ENCODE data around the gene KIF16B. TPM values are rescaled to one million over a fixed set of nuclear protein-coding genes. Genes with fewer than 3 reads are reported as not detected.

The KIF16B gene
- total RNA-seq, 1 donor from 2014 or later: 7.0 TPM

DNA sequence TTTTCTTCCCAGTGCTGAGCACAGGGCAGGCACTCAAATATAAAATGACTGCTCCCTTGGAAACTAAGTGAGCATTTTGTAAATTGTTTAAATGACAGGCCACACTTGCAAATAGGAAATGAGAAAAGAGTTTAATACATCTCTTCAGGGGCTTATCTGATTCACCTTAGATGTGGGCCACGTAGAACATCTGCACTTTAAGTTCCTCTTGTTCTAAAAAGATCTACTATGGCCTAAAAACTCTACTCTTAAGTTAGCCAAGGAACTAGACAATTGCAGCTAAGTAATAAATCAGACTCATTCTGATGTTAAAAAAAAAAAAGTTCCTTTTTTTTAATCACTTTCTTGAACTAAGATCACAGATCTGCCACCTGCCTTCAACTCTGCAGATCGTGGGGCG lies 126.3 kb downstream of the KIF16B start:
- no peak overlapping the region for H3K27ac Mint-ChIP-seq (ENCODE audit: unreplicated experiment)
- Histone ChIP-seq H4K20me1 (ENCODE audit: insufficient read depth, low read length) (no peaks in the 10 kb centered on the region), H3K27ac (ENCODE audit: low read depth, low read length) (no peak overlapping the region), H3K79me2 (ENCODE audit: insufficient read depth, low read length) (no peaks in the 10 kb centered on the region), H3K4me1 (ENCODE audit: insufficient read depth, low read length) (no peaks in the 10 kb centered on the region), H3K4me3 (ENCODE audit: insufficient read depth, low read depth, low read length) (no peak overlapping the region), H3K4me2 (ENCODE audit: low read length) (no peak overlapping the region), H3K9me3 (ENCODE audit: insufficient read depth, low read depth, low read length) (no peaks in the 10 kb centered on the region), H3K36me3 (ENCODE audit: insufficient read depth, low read length) (no peaks in the 10 kb centered on the region), H2AFZ (ENCODE audit: low read depth, low read length) (no peak overlapping the region), H3K27me3 (ENCODE audit: insufficient read depth, low read length) (no peaks in the 10 kb centered on the region), H3K9ac (ENCODE audit: low read length) (no peak overlapping the region)
- no peaks in the 10 kb centered on the region for H3K4me1 Mint-ChIP-seq (ENCODE audit: low read depth, unreplicated experiment)
- H3K9me3 Mint-ChIP-seq (ENCODE audit: unreplicated experiment): no peaks in the 10 kb centered on the region
- DNase-seq (ENCODE audit: low read depth) (no peak), FAIRE-seq (no peak)
- no peak for TF ChIP-seq EZH2 (IDR thresholded peaks at IDR 0.05; ENCODE audit: insufficient read depth, low read length)
- TF ChIP-seq, protein P1, sequence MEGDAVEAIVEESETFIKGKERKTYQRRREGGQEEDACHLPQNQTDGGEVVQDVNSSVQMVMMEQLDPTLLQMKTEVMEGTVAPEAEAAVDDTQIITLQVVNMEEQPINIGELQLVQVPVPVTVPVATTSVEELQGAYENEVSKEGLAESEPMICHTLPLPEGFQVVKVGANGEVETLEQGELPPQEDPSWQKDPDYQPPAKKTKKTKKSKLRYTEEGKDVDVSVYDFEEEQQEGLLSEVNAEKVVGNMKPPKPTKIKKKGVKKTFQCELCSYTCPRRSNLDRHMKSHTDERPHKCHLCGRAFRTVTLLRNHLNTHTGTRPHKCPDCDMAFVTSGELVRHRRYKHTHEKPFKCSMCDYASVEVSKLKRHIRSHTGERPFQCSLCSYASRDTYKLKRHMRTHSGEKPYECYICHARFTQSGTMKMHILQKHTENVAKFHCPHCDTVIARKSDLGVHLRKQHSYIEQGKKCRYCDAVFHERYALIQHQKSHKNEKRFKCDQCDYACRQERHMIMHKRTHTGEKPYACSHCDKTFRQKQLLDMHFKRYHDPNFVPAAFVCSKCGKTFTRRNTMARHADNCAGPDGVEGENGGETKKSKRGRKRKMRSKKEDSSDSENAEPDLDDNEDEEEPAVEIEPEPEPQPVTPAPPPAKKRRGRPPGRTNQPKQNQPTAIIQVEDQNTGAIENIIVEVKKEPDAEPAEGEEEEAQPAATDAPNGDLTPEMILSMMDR (IDR thresholded peaks at IDR 0.05; ENCODE audit: insufficient read depth, low read depth, low read length): no peak
- no peak overlapping the region for H3K4me3 Mint-ChIP-seq (ENCODE audit: unreplicated experiment)
- no peaks in the 10 kb centered on the region for H3K27me3 Mint-ChIP-seq (ENCODE audit: low read depth, unreplicated experiment)
- no peaks in the 10 kb centered on the region for H3K36me3 Mint-ChIP-seq (ENCODE audit: low read depth, unreplicated experiment)

DNA sequence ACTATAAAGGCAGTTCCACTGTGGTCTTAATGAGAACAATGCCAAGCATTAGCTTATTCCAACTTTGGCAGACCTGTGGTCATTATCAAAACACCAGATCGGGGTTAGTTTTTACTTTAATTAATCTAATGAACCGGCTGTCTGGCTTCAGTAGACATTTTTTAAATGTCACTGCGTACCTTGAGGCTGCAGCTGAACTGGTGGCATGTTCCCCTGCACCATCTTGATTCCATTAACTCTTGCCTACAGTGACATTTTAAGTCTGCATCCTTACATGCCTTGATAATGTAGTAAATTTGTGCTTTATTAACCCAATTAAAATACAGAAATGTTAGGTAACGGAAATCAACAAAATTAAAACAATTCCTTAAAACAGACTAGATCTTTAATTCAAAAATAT lies 127.0 kb downstream of the KIF16B start:
- Histone ChIP-seq H3K27me3 (ENCODE audit: insufficient read depth, low read length) (no peaks in the 10 kb centered on the region), H2AFZ (ENCODE audit: low read depth, low read length) (no peak overlapping the region), H3K4me3 (ENCODE audit: insufficient read depth, low read depth, low read length) (no peak overlapping the region), H3K9me3 (ENCODE audit: insufficient read depth, low read depth, low read length) (no peaks in the 10 kb centered on the region), H3K4me1 (ENCODE audit: insufficient read depth, low read length) (no peaks in the 10 kb centered on the region), H3K9ac (ENCODE audit: low read length) (no peak overlapping the region), H4K20me1 (ENCODE audit: insufficient read depth, low read length) (no peaks in the 10 kb centered on the region), H3K79me2 (ENCODE audit: insufficient read depth, low read length) (no peaks in the 10 kb centered on the region), H3K4me2 (ENCODE audit: low read length) (no peak overlapping the region), H3K36me3 (ENCODE audit: insufficient read depth, low read length) (no peaks in the 10 kb centered on the region), H3K27ac (ENCODE audit: low read depth, low read length) (no peak overlapping the region)
- no peak for TF ChIP-seq EZH2 (IDR thresholded peaks at IDR 0.05; ENCODE audit: insufficient read depth, low read length)
- TF ChIP-seq, protein P1 (IDR thresholded peaks at IDR 0.05; ENCODE audit: insufficient read depth, low read depth, low read length): no peak
- Mint-ChIP-seq H3K27me3 (ENCODE audit: low read depth, unreplicated experiment) (no peaks in the 10 kb centered on the region), H3K27ac (ENCODE audit: unreplicated experiment) (no peak overlapping the region), H3K9me3 (ENCODE audit: unreplicated experiment) (no peaks in the 10 kb centered on the region), H3K4me1 (ENCODE audit: low read depth, unreplicated experiment) (no peaks in the 10 kb centered on the region), H3K4me3 (ENCODE audit: unreplicated experiment) (no peak overlapping the region), H3K36me3 (ENCODE audit: low read depth, unreplicated experiment) (no peaks in the 10 kb centered on the region)
- DNase-seq (ENCODE audit: low read depth) (no peak), FAIRE-seq (no peak)

DNA sequence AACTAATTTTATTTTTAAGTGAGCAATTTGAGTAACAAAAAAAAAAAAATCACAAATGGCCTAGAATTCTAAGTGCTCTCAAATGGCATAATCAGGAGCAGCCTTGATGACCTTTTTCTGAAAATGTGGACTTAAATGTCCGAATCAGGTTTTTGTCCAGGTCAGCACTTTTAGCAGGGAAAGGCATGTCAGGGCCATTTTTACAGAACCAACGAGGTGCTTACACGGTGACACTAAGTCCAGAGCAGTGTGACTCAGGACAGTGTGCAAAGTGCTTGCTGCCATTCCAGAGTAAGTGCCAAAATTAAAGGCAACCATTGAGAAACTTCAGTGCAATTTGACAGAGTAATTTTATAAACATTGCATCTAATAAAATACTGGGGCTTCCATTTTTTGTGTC lies 127.8 kb downstream of the KIF16B start:
- no peaks in the 10 kb centered on the region for H3K79me2 ChIP-seq (ENCODE audit: insufficient read depth, low read length)
- no peaks in the 10 kb centered on the region for H3K27me3 Mint-ChIP-seq (ENCODE audit: low read depth, unreplicated experiment)
- no peak overlapping the region for H3K4me3 ChIP-seq (ENCODE audit: insufficient read depth, low read depth, low read length)
- no peak for FAIRE-seq
- no peak for DNase-seq (ENCODE audit: low read depth)
- no peak for TF ChIP-seq EZH2 (IDR thresholded peaks at IDR 0.05; ENCODE audit: insufficient read depth, low read length)
- TF ChIP-seq, protein P1 (IDR thresholded peaks at IDR 0.05; ENCODE audit: insufficient read depth, low read depth, low read length): no peak
- H3K27ac ChIP-seq (ENCODE audit: low read depth, low read length): no peak overlapping the region
- no peaks in the 10 kb centered on the region for H3K36me3 Mint-ChIP-seq (ENCODE audit: low read depth, unreplicated experiment)
- H2AFZ ChIP-seq (ENCODE audit: low read depth, low read length): no peak overlapping the region
- H3K9me3 ChIP-seq (ENCODE audit: insufficient read depth, low read depth, low read length): no peaks in the 10 kb centered on the region
- no peaks in the 10 kb centered on the region for H3K9me3 Mint-ChIP-seq (ENCODE audit: unreplicated experiment)
- no peaks in the 10 kb centered on the region for H3K36me3 ChIP-seq (ENCODE audit: insufficient read depth, low read length)
- H3K27me3 ChIP-seq (ENCODE audit: insufficient read depth, low read length): no peaks in the 10 kb centered on the region
- no peaks in the 10 kb centered on the region for H3K4me1 Mint-ChIP-seq (ENCODE audit: low read depth, unreplicated experiment)
- H3K4me2 ChIP-seq (ENCODE audit: low read length): no peak overlapping the region
- no peak overlapping the region for H3K4me3 Mint-ChIP-seq (ENCODE audit: unreplicated experiment)
- H3K4me1 ChIP-seq (ENCODE audit: insufficient read depth, low read length): no peaks in the 10 kb centered on the region
- H4K20me1 ChIP-seq (ENCODE audit: insufficient read depth, low read length): no peaks in the 10 kb centered on the region
- no peak overlapping the region for H3K27ac Mint-ChIP-seq (ENCODE audit: unreplicated experiment)
- no peak overlapping the region for H3K9ac ChIP-seq (ENCODE audit: low read length)

Data from astrocyte (in vitro differentiated cells and primary cell).